HG03442 (cell line): Measurements from ENCODE around the gene FBXL22.

Experiments
- ATAC-seq: cut with Tn5 transposase; IDR thresholded peaks from one replicate; pipeline ENCODE4 v1.9.1; 2021; ENCODE audit warnings: mild to moderate bottlenecking, moderate library complexity; ENCODE audit not compliant: unreplicated experiment

The FBXL22 gene, protein sequence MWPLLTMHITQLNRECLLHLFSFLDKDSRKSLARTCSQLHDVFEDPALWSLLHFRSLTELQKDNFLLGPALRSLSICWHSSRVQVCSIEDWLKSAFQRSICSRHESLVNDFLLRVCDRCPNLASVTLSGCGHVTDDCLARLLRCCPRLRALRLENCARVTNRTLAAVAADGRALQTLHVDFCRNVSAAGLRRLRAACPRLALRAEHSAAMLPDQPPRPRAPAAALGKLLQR

DNA sequence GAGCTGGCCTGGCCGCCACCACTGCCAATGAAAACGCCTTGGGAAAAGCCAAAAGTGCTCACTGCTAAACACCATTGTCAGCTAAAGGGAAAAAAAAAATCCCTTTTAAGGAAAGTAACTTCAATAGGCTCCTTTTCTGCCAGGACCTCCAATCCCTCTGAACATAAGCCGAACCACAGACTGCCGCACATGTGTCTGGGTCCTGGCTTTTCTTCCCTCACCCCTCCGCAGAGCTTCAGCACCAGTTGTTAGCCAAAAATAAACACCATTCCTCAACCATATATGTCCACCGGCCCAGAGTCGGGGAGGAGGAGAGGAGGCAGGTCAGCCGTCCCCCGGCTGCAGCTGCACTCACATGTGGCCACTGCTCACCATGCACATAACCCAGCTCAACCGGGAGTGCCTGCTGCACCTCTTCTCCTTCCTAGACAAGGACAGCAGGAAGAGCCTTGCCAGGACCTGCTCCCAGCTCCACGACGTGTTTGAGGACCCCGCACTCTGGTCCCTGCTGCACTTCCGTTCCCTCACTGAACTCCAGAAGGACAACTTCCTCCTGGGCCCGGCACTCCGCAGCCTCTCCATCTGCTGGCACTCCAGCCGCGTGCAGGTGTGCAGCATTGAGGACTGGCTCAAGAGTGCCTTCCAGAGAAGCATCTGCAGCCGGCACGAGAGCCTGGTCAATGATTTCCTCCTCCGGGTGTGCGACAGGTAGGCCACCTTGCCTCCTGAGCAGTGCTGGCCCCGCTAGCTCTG lies at the start of gene FBXL22:
FBXL22 (plus strand) TSS at position 350 of the 753 bp plus-strand sequence; CDS start at position 356, 6 bp downstream.
- ATAC-seq = no peak

DNA sequence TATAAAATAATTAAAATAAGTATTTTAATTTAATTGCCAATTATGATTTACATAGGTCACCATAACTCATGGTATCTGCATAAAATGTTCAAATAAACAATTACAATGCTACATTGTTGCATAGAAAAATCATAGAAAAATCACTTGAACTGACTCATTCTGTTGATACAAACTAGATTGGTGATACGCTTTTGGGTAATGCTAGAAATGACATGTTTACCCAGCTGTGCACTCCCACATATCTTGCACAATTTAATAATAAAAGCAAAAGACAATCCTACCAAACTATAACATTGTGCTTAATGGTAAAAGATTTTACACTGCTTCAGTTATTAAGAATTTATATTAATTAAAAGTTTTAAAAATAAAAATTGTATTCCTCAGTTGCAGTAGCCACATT lies 45.8 kb upstream of the FBXL22 start:
- ATAC-seq = no peak

DNA sequence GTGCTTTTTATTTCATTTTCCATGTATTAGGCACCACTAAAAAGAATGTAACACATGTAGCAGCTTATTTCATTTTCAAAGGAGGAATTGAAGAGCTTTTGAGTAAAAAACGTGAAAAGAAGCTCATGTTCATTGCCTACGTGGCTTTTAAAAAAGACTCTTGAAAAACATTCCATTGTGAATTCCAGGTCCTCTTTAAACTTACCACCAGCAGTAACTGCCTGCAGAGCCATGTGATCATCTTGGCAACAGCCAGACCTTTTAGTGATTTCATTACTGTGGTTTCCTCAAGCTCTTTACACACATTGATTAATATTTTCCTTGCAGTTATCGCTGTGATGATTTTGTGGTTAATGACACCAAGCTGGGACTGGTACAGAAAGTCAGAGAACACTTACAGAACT lies 43.8 kb upstream of the FBXL22 start:
- no peak for ATAC-seq

DNA sequence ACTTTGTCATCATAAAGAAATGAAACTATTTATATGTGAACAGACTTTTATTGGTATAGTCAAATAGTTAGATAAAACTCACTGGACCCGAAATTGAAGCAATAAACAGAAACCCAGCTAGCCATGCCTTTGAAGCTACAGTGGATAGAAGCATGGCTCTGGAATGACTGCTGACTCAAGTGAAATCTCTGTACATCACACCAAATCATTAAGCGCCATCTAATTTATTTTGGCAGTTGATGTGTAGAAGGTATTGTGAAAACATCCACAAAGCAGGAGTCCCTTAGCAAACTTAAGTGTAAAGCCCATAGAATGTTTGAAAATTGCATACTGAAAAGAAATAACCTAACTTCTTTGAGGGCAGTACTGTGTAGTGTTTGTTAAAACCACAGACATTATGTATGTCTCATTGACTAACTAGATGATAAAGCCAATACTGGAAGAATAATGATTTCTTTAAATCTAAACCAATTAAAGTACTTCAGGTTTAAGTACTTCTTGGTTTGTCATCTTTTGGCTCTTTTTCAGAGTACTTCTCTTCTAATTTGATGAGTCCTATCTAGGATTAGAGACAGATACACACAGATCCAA lies 42.8 kb upstream of the FBXL22 start:
- no peak for ATAC-seq

DNA sequence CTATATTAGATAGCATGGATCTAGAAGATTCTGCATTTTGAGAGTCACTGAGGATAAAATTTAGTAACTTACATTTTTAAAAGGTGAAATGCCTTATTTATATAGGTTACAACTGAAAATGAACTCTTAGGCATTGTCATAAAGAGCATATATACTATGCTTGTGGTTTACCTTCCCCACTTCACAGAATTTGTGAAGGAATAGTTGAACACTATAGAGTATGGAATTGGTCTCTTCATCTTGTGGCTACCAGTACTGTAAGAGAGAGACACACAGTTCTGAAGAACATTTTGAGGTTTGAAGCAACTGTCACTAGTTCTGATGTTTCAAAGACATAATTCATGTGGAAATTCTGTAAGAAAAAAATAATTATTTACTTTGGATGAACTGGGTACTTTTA lies 41.7 kb upstream of the FBXL22 start:
- no peak for ATAC-seq

DNA sequence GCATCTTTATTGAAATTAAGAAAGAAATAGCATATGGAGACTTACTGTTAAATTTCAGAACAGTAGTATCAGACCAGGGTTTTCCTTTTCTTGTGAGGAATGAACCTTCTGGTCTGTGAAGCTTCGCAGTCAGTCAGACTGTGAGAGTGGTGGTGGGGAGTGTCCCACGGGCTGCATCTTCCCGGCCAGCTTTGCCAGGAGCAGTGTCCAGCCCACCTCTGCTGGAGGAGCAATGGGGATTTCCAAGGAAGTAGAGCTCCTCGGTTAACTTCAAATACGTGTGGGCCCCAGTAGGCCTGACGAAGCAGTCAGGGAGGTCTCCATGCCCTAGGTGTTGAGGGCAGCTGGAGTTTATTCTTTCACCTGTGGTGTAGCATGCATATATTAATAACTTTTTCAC lies 40.9 kb upstream of the FBXL22 start:
- ATAC-seq = no peak

DNA sequence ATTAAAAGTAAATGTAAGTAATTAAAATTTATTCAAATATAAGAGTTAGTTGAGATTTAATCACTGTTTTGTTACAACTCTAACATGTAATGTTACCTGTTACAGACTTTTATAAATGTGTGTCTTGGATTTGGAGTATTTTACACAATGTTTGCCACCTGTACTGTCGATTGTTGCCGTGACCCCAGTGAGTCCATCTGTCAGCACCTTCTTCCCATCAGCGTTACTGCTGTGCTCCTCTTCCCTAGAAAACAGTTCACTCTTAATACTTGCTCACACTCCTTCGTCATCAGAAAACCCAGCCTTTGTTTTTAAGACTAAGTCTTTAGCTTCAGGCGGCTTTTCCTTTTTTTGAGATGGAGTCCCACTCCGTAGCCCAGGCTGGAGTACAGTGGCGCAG lies 40.5 kb upstream of the FBXL22 start:
- ATAC-seq = no peak

DNA sequence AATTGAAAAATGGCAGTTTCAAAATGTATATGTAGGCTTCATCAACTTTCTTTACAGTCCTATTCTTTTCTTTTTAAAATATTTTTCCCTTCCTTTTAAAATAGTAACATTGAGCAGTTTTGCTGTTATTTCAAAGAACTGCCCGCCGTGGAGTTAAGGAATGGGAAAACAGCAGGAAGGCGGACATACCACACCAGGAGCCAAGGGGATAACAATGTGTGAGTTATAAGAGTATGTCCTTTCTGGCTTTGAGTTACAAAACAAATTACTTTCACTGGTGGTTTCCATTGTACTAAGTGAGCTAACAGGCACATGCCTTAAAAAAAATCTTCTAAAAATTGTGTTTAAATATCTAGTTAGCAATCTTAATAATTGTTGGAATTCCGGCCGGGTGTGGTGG lies 37.4 kb upstream of the FBXL22 start:
- no peak for ATAC-seq

DNA sequence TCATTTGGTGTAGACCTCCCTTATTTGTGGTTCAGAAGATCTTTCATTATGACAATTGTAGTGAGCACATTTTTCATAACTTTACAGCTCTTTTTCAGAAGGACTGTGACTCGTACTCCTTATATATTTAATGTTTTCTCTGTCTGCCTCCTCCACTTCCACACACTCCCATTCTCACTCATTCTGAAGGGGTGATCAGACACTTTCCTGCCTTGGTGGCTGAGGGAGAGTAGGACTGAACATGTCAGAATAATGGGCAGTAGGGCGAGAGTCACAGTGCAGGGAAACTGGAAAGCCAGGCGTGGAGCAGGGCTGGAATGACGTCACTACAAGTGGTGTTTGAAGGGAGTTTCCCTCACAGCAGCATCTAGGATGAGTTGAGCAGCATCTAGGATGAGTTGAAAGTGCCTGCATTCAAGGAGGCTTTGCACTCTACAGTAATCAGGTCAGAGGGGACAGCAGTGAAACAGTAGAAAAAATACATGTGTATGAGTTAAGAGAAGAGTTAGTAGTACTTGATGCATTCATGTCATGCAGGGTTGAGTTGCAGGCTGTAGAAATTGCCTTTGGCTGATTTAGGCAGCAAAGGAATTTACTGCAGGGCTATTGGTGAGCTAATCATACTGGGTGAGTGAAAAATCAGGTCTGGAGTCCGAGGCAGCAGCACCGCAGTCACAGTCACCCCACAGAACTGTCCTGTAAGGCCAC lies 36.3 kb upstream of the FBXL22 start:
- ATAC-seq = no peak

DNA sequence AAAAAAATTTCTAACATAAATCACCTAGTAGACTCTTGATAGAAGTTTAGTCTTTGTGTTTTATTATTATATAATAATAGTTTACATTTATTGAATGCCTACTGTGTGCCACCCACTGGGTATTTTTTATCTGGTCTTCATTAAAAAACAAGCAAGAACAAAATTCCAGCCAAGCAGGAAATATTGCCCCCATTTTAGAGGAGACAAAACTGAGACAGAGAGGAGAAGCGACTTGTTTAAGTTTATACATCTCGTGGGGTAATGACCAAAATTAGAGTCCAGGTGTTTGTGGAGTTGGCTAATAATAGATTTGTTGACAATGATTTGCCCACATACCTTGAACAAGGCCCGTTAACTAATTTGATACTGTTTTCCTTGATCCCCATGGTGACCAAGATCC lies 33.1 kb upstream of the FBXL22 start:
- no peak for ATAC-seq

DNA sequence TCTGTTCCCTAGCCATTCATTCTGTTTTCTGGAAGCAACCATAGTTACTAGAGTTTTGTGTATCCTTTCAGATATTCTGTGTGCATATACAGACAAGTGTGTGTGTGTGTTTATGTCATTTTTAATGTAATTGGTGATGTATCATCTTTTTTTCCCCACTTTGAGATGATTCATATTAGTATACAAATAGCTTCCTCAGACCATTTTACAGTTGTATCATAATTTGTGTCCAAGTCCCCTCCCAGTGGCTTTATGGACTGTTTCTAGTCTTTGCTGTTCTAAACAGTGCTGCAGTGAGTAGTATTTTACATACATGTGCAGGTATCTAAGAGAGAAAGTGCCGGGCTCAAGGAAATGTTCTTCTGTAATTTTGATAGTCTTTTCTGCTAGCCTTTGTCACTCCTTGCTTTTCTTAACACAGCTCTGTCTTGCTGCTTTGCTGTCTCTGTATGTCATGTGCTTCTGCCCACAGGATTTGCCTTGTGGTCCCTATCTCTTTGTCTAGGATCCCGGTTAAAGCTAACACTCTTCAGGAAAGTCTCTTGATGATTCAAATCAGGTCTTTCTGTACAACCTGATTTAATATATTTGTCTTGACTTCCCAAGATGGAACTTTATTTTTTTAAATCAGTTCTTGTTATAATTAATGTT lies 31.5 kb upstream of the FBXL22 start:
- no peak for ATAC-seq

DNA sequence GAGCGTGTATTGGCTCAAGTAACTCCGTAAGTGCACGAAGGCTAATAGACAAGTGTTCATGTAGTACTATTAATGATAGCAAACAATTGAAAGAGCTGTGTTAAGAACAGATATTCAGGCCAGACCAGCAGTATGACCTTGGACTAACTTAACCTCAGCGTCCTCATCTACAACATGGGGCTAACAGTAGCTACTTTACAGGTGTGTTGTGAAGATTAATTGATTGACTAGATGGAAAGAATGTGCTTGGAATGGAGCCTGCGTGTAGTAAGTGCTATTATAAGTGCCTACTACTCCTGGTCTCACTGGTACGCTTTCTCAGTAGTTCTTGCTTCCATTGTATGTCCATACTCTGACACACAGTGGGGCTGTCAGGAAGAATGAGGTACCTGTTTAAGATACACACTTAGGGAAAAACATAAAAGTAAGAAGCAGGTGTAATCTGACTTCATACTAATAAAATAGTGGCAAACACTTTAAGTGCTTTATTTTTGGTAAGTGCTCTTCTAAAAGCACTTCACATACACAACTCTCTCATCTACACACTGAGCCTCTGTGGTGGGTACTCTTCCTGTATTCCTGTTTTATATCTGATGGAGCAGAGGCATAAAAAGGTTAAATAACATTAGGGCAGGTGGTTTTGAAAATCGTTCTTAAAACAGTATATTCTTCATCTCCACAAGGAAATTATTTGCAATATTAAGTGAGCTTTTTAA lies 24.3 kb upstream of the FBXL22 start:
- no peak for ATAC-seq

DNA sequence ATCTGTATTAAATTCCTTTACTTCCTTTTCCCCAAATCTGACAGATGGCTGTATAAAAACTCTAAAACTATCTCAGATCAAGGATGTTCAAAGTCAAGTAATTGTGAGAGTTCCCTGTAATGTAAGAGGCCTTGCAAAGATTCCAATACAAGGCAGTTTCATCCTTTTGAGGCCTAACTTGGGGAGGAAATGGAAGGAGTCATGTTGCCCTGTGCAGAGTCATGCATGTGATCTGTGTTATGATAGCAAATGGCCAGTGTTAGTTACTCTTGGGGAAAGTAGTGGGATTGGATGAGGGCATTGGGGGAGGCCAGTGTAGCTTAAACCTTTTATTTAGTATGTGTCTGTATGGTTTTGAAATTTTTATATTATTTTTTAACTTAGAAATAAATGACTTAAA lies 23.7 kb upstream of the FBXL22 start:
- ATAC-seq = no peak

DNA sequence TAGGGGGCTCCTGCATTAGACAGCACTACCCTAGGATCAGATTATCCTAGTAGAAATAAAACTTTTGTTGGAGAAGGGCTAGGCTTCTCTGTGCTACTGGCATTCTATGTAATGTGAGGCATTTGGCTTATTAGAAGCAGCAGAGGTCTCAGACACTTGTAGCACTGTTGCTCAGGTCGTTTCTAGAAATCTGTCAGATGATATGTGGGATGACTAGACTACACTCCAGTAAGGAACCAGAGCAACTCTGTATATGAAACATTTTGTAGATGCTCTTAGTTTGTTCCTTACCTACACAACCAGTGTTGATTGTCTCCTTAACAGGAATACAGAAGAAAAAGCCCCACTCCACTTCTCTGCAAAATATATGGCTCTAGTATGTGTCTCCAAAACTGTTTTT lies 21.9 kb upstream of the FBXL22 start:
- no peak for ATAC-seq

DNA sequence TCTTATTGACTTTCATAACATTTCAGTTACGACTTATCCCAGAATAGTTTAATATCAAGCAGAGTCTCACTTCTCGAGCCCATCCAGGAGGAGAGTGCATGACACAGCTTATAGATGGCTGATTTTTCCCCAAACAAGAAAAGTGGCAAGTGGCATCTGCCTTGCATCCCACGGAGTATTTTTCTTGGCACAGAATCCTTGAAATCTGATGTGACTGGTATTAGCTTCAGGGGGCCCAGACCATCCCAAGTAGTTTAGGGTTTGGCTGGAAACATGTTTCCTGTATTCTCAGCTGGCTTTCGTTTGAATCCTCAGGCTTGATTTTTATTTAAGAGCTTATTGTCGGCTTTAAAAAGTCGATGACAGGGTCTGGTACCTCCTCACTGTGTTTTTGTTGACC lies 20.7 kb upstream of the FBXL22 start:
- no peak for ATAC-seq

DNA sequence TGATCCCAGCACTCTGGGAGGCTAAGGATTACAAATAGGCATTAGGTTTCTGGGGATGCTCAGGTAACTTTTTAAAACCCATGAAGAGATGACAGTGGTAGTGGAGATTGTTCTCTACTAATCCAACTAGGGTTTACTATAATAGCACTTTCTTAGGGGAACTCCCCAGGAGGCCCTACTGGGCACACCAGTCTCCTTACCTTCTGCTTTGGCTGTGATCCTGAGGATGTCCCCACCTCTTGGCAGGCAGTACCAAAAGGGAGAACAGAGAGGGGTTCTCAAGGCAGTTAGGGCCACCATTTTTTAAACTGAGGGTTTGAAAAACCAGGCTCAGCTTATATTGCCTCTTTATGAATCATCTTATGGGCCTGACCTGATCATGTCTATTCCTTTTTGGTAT lies 15.0 kb upstream of the FBXL22 start:
- ATAC-seq = no peak

DNA sequence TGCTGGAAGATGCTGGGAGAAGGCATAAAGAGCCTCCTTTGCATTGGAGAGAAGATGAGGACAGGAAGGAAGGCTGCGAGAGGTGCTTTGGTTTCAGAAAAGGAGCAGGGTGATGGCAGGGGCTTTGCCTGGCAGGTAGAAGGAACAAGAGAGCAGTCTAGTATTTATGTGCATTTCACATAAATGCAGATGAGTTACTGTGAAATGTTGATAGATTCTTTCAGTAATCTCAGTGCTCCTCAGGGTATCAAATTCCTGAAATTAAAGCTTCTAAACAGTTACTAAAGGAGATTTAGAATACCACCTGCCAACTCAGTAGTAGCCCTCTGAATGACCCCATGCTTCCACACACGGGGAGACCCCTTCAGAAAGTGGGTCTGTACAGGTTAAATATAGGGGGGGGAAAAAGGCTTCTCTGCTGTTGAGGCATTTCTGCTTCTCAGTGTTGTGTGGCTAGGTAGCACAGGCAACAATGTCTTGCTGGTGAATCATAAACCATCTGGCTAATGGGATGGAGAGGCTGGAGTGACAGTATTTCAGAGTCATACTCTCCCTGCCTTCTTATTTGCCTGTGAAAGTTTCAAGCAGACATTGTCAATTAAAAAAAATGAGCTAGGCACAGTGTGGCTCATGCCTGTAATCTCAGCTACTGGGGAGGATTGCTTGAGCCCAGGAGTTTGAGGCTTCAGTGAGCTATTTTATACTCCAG lies 14.3 kb upstream of the FBXL22 start:
- no peak for ATAC-seq

DNA sequence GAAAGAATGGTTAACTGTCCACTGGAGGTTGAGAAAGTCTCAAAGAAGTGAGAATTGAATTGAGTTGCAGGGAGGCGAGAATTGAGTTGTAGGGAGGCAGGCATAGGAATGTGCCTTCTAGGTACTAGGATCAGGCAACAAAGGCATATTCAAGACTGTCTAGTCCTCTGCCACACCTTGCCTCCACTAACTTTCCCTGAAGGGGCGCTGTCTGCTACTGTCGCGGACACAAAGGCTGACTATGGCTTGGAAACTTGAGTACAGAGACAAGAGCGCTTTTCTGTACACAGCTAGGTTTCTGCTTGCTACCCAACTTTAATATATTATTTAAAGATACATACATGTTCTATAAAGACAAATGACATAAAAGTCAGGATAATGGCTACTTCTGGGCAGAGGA lies 10.4 kb upstream of the FBXL22 start:
- no peak for ATAC-seq

DNA sequence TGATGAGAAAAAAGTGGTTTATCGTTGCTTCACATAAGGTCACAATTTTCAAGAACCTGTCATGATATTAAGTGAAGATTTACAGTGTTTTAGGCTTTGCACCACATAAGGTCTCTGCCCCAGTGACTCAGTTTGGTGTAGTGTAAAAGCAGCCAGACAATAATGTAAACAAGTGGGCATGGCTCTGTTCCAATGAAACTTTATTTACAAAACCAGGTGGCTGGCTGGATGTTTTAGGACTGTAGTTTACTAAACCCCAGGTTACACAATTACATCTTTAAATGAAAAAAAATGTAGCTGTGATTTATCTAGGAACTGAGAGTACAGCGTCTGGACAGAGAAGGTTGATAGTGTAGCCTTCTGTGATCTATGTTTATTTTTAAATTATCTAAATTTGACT lies 9.7 kb upstream of the FBXL22 start:
- no peak for ATAC-seq

DNA sequence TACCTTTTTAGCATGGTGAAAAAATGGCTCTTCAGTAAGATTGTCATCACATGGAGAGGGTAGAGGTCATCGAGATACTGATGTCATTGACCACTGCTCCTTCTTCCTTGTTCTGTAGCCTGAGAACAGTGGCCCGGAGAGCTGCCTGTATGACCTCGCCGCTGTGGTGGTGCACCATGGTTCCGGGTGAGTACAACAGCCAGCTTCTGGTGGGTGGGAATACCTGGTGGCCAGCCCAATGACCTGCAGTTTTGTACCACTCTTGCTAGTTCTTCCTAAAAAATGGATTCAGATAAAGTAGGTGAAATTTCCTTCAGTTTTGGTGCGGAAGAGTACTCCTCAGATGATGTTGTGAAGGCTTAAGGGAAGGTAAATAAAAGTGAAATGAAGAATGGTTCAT lies 8.4 kb upstream of the FBXL22 start:
- no peak for ATAC-seq
